RCC 7860 (cell line): Measurements from ENCODE around the gene WWOX.

Experiments
- DNase-seq: peaks from one replicate; pipeline ENCODE4 v3.0.0-alpha.2; 2015; ENCODE audit warnings: low spot score
- FAIRE-seq: peaks from 2 replicates; lab custom pipeline; 2012; peaks lifted over from hg19 to GRCh38; lab: Jason Lieb, UNC

The WWOX gene

DNA sequence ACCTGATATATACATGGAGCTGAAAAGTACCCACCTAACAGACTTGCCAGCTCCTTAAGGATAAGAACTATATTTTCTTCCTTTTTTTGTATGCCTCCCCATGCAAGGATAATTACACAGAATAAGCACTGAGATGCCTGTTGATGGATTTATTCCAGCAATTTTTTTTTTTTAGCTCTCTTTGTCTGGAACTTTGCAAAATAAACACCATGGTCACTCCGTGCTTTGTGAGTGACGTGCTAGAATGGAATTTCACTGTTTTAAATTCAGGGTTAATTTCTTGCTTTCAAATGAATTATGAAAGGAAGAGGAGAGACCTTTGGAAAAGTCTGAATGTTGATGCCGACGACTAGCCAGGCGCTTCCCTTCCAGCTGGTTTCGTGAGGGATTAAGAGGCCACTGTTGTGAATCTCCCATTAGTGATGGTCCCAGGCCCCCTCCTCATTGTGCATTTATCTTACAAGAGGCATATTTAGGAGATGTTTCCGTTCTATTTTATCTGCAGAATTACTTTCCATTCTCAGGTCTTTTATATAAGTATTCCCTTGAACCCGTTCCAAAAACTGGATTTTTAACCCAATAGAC is 529.1 kb downstream of the WWOX start:
- FAIRE-seq: no peak
- no peak for DNase-seq

DNA sequence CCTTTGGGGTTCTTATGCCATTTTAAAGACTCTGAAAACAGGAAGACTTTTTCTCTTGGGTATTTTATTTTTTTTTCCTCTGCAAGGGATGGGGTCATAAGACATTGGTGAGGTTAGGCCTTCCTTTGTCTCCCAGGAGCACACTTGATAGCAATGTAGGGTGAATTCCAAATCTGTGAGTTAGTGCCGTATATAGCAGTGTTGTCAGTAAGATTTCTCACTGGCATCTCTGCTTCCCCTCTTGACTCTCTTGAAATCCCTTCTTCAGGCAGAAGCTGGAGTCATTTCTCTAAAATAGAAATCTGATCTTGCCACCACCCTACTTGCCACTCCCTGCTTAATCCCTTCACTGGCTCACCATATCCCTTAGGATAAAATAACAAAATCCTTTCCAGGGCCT is 529.7 kb downstream of the WWOX start:
- DNase-seq (no peak), FAIRE-seq (no peak)

DNA sequence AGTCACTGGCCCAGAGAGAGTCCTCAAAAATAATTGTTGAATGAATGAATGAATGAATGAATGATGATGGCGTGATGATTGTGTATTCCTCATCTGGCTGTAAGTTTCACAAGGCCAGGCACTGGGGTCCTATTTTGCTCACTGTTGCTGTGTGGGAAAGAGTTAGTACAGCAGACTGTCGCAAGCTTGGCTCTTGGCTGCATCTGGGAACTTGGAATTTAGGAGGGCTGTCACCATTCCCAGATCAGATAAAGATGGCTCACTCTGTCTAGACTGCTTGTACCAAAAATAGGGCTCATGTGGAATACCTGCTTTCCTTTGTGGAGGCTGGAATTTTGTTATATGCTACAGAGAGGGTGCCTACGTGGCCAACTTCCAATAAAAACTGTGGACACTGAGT is 530.6 kb downstream of the WWOX start:
- FAIRE-seq (no peak), DNase-seq (no peak)

DNA sequence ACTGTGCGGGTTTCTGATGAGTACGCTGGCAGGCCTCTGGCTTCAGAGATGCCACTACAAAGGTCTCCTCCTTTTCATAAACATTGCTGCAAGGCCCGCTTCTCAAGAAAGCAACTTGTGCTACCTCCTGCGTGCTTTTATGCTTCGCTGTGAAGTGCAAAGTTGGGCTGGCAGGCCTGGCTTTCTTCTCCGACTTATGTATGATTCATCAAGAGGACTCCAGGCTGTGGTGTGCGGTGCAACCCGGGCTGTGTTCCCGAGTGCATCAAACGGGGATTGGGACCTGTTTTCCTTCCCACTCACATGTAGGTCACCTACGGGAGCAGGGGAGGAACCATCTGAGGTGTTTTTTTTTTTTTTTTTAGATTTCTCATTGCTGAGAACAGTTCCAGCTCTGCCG is 534.1 kb downstream of the WWOX start:
- FAIRE-seq: no peak
- no peak for DNase-seq

DNA sequence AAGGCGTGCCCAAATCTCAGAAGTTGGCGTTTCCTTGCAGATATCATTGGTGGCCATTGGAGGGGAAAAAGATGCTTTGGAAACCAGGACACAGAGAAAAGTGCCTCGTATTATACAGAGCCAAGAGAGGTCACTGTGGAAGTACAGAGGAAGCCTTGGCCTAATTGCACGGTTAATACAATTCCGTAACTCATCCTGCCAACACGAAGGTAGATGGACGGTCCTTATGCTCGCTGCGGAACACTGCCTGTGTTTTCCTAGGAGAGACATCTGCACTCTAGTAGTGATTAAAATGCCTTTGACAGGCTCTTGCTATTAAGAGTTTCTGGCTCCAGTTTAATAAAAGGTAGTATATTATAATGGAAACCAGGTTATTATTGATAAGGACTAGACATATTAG is 536.4 kb downstream of the WWOX start:
- no peak for FAIRE-seq
- DNase-seq: no peak

DNA sequence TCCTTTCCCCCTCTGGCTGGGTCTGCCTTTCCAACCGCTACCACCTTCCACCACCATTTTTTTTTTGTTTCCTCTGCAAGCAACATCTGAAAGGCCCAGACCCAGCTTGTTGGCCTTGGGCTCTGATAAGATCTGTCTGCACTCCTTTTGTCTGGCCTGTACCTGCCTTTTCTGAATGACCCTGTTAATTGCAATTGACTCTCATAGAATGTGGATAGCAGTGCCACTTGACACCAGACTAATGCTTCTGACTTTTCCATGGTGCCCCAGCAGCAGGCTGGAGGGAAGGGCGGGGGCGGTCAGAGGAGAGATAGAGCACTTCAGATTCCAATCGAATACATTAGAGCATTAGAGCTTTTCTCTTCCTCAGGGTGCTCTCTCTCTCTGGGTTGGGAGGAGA is 538.9 kb downstream of the WWOX start:
- FAIRE-seq (no peak), DNase-seq (no peak)

DNA sequence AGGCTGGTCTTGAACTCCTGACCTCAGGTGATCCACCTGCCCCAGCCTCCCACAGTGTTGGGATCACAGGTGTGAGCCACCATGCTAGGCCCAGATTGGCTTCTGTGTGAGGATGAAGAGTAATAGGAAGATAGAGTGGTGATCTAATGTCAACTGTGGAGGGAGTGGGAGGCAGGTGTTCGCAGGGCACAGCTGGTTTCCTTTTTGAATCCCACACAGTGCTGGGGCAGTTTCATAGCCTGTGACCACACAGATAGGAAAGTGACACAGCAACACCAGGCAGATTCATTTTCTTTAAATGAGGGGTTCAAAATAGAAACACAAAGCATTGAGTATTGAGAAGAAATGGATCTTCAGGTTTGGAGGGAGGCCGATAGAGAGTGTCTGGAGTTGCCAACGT is 540.3 kb downstream of the WWOX start:
- FAIRE-seq (no peak), DNase-seq (no peak)

DNA sequence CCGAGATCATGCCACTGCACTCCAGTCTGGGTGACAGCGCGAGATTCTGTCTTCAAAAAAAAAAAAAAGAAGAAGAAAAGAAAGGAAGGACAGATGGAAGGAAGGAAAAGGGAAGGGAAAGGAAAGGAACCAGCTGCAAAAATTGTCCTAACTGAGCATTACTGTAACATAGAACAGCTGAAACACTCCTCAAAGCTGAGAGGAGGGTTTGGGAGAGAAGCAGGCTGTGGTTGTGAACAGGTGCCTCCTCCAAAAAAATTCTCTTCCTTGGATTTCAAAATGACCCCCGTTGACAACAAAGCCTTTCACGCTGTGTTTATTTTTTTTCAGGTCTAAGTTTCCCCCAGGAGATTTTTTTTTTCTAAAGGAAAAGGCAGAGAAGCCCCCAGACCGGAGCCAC is 541.4 kb downstream of the WWOX start:
- DNase-seq (no peak), FAIRE-seq (no peak)

DNA sequence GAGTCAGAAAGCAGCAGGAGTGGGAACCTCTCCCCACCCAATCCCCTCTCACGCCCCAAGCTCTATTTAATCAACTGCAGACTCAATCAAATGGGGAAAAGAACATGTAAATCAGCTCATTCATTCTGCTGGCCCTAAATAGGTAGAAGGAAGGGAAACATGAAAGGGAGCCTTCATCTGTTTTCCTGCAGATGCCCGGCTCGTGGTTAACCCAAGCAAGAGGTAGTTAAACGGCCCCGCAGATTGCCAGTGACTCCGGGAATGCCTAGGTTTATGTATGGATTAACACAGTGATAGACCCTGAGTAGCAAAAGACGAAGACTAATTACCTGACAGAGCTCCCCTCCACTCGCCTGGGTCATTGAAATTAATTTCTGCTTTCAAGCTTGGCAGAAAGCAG is 542.0 kb downstream of the WWOX start:
- FAIRE-seq (no peak), DNase-seq (no peak)

DNA sequence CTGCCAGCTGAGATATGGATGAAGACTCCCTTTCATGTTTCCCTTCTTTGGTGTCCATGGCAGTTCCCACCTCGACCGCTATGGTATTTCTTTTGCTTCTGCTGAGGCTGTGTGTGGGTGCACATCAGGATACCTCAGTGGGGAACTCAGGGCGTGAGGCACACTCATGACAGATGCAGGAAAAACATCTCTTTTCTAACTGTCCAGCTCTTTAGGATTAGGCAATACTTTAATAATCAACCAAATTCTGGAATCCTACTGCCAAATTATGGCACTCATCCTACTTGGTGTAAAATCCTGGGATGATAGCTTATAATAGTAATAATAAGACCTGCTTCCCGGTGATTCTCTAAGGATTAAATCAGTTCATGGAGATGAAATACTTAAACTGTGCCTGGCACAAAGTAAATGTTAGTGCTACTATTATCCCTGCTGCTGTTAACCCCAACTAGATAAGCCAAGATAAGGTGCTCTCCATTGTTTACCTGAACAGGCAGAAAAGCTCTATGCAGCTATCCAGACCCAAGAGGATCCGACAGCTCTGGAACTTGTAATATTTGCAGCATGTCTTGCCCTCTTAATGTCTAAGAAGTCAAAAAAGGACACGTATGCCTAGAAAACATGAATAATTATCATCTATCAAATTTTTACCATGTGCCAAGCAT is 543.3 kb downstream of the WWOX start:
- FAIRE-seq: no peak

DNA sequence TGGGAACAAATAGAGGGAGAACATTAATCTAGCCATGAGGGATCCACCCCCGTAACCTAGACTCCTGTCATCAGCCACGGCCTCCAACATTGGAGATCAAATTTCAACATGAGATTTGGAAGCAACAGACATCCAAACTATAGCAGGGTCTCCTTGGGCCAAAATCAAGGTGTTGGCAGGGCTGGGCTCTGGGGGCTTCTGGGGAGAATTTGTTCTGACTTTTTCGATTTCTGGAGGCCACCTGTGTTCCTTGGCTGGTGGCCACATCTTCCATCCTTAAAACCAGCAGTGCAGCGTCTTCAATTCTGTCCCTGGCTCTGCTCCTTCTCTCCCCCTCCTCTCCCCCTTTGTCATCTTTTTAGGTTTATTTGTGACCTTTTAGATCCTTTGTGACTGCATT is 546.2 kb downstream of the WWOX start:
- FAIRE-seq (no peak), DNase-seq (no peak)

More for the DNA sequence above, 543.3 kb downstream of the WWOX start:
- no peak for DNase-seq

DNA sequence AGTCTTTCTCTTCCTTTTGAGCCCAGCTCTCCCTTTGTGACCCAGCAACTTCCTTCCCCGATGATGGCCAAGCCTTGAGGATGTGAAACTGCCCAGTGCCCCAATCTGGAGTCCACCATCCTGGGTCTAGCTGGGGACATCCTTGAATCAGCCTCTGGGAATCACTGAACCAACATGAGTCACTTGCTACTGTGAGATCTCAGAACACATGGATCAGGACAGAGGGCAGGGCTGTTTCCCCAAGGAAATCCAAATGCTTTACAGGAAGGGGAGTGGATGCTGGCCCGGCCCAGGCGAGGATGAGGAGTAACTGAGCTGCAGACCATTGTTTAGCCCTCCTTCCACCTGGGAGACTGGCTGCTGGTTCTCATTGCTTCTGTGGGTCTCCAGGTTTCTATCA is 547.6 kb downstream of the WWOX start:
- DNase-seq (no peak), FAIRE-seq (no peak)

DNA sequence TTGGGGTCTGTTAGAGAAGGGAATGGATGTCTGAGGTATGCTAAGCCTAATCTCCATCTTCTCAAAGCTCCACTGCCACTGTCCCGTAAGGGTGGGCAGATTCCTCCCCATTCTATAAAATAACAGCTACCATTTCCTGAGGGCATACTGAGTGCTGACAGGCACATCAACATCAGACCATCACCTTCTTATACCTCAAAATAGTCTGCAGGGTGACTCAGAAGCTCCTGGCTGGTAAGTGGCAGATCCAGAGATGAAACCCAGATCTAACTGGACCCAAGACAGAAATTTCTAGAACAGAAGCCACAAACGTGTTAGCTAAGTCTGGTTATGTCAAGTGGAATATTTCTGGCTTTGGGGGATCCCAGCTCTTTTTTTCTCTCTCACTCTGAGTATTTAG is 548.0 kb downstream of the WWOX start:
- FAIRE-seq (no peak), DNase-seq (no peak)

DNA sequence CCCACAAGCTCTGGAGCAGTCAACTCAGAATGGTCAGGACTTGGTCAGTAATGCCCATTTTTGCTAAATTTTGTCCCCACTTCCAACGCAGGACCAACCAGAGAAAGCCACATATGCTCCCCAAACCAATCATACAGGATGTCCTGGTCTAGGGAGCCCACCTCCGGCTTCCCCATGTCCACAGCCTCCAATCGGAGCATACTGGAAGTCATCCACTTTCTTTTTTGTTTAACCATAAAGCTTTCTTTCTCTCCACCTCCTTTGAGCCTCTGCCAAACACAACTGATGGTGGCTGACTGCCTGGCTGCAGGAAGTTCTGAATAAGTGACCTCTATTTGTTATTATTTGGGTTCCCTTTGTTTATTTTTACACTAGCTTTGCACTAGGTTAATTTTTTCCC is 549.1 kb downstream of the WWOX start:
- FAIRE-seq (no peak), DNase-seq (no peak)

DNA sequence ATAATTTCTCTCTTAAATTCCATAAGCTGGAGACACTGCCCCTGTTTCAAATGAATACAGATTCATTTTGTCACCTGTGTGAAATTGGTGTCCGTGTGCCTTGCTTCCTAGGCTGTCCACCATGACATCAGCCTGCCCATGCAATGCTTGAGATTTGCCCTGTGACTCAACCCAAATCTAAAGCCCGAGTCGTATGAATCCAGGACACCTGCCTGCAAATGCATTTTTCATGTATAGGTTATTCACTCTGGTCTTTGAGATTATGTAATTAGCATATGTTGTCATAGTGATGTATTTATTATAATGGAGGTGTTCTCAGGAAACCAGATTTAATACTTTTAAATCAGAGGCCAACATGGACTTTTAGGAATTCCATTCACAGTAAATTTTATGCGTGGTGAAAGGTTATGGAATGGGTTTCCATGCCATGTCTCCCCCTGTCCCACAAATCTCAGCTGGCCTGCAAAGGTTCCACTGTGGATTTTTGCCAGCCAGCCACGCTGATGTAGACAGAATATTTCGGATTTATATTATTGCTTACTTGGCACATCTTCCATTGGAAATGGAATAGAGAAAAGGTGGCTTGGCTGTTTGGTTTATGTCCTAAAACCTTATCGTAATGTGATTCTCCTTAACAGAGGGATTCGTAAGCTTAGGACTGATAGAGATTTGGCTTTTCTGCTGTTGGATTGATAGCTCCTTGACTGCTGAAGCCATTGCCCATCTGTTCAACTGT is 551.1 kb downstream of the WWOX start:
- no peak for FAIRE-seq
- DNase-seq: no peak

DNA sequence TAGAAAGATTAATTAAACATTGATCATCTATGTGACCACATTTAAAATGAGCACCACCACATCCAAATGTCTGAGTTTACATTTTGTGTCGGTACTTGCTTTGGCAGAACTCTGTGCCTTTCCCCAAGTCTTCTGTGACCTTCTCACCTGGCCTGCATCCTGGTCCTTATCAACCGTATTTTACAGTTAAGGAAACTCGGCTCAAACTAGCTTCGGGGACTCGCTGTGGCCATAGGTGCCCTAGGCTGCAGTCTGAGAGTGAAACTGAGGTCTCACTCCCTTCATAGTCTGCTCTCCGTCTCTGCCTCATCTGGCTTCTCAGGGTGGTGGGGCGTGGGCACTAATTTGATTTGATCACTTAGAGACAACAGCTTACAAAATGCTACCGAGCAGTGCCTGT is 555.5 kb downstream of the WWOX start:
- FAIRE-seq: no peak
- no peak for DNase-seq

DNA sequence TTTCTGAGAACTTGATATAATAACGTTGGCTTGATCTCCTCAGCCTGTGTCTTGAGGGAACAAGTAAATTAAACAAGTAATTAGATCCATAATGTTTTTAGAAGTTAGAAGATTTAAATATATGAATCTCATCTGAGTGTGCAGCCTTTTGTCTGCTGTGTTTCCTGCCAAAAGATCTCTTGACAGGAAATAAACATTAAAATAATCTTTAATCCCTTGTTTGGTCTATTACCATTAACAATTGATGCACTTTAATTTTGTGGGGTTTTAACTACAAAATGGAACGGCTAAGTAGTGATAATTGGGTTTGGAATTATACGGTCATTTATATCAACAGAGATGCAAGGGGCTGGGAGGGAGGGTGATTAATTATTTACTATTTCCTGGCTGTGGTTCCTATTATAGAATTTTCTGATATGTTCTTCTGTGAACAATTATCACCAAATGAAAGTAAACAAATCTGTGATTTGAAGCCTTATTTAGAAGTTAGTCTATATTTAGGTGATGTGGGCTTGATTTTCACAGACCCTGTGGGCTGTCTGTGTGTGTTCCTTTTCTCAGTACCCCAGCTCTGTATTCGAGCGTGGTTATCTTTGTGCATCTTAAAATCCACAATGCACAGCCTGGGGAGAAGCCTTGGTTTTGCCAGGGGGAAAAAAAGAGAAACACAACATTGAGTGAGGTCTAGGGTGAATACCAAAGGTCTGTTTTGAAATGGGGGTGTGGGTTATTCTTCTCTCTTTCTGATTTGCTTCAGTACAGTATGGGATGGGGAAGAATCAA is 556.1 kb downstream of the WWOX start:
- no peak for FAIRE-seq

DNA sequence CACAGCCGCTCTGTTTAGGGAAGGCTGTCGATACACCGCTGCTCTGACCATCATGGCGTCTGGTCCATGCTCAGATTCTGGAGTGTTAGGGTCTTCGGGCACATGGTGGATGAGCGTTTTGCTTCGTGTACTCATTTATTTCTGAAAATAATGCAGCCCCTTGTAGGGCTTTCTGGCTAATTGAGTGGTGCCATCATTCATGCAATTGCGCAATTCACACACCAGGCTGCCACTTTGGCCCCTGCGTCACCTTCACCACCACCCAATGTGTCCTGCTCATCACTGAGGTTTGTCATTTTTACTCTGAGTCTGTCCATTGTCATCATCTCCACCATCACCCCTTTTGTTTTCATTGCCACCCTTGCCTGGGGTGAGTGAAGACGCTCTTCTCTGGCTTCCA is 557.4 kb downstream of the WWOX start:
- no peak for DNase-seq
- no peak for FAIRE-seq

More for the DNA sequence above, 556.1 kb downstream of the WWOX start:
- DNase-seq: no peak

DNA sequence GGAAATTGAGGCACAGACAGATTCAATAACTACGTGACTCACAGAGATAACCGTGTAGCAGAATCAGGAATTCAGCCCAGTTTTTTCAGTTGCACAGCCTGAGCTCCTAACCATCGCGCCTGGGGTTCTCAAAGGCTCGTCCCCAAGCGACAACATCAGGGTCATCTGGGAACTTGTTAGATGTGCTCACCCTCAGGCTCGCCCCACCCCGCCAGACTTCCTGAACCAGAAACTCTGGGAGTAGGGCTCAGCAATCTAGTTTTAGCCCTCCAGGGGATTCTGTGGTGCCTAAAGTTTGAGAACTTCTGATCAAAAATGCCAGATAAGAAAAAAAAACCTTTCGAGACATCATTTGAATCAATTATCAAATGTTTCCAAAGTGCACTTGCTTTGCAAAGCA is 559.8 kb downstream of the WWOX start:
- FAIRE-seq: no peak

DNA sequence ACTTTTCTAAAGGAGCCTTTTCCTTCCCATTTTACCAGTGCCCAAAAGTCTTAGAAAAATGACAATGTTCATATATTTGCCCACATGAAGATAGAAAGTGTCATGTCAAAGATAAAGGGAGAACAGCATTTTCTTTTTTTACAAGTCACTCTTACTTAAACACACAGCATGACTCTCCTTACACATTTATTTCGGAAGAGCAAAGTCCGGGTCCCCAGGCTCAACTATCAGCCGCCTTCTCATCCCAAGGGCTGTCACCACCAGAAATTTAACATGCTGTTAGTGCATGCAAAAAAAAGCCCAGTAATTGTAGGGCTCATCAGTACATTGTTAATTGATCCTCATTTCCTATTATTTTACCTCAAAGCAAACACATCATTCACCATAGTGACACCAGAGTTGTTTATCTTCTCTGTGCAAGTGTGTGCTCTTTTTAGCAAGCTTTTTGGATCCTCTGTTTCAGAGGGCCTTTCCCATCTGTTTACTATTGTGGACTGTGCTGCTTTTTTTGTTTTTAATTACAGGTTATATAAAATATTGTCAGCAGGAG is 560.3 kb downstream of the WWOX start:
- DNase-seq (no peak), FAIRE-seq (no peak)

More for the DNA sequence above, 559.8 kb downstream of the WWOX start:
- no peak for DNase-seq

DNA sequence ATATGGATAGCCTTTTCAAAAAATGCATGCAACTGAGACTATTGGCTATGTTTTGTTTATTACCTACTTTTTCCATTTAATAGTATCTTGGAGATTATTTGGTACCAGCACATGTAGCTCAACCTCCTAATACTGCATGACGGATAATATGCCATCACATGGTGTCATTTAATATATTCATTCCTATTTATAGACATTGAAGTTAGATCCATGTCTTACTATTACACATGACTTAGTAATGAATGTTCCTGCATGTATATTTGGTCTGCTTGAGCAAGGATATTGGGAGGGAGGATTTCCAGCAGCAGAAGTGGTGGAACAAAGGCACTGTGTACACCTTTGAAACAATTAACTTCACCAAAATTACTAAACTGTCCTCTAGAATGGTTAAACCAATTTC is 561.3 kb downstream of the WWOX start:
- no peak for DNase-seq
- no peak for FAIRE-seq
